Tibial nerve (tissue), 3 donors: ENCODE measurements around the gene MAGI2.

ENCODE experiments used
- CTCF ChIP-seq, 5 experiments: fragments of 200-600 bp in 3 of 5; fragments of 450-650 bp in 2 of 5; sonication (generic) in 3 of 5; IDR thresholded peaks; one replicate each; pipeline ENCODE4 v1.5.1; 2016 to 2019; ENCODE audit warnings: antibody characterized with exemption in 5 of 5, mild to moderate bottlenecking in 3 of 5, moderate library complexity in 2 of 5
- POLR2A ChIP-seq, 2 donors: fragments of 450-650 bp; IDR thresholded peaks; one replicate each; pipeline ENCODE4 v1.6.1; 2017; ENCODE audit warnings: antibody characterized with exemption in 2 of 2, mild to moderate bottlenecking in 2 of 2, moderate library complexity in 2 of 2

GRCh38 chr7:78169992-78170391 lies 1283.5 kb downstream of the MAGI2 start:
- TF ChIP-seq CTCF (IDR thresholded peaks at IDR 0.05) (no peak), POLR2A (IDR thresholded peaks at IDR 0.05) (no peak)
